ENCODE results near the gene STK39.

The STK39 gene

GRCh38 chr2:168208652-168209051 lies 38.7 kb downstream of the STK39 start:
- DNase-seq (ENCODE audit: low read depth): no peak

- peak; percentile 30 for DNase-seq (ENCODE audit: low read depth)
Measured at GRCh38 chr2:168207851-168208250, 39.5 kb downstream of the STK39 start.

DNA sequence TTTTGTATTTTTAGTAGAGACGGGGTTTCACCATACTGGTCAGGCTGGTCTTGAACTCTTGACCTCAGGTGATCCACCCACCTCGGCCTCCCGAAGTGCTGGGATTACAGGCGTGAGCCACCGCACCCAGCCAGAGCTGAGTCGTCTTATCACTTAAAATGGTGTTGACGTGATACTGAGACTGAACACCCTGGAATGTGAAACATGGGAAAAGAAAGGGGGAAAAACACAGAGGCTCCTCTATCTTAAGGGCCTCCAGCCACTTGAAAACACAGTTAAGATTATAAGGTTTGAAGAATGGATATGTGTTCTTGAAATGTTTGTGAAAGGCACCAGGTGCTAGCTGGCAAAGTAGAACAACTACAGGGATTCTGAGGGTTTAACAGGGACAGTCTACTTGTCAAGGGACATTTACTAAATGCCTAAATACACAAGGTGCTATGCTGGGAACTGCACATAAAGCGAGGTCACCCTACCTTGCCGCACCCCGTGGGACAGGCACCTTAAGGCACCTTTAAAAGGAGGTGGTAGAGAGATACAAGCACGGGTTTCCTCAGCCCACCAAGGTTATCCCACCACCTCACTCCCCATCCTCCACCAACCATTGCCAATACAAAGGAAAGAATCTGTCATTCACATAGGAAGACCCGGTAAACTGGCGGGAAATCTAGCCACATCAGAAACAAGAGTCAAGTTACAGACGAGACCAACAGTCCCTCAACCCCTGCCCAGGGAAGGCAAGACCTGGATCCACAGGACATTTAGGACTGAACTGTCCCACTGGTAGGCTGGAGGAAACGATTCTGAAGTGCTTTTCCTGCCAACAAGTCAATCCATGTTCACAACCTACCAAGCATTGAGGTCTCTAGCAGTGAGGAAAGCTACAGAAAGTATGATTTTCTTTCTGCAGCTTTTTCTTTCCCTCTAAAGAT lies 43.4 kb downstream of the STK39 start:
- DNase-seq (ENCODE audit: low read depth): no peak

- no peak for DNase-seq (ENCODE audit: low read depth)
Measured at GRCh38 chr2:168201584-168202116, 45.7 kb downstream of the STK39 start.

DNA sequence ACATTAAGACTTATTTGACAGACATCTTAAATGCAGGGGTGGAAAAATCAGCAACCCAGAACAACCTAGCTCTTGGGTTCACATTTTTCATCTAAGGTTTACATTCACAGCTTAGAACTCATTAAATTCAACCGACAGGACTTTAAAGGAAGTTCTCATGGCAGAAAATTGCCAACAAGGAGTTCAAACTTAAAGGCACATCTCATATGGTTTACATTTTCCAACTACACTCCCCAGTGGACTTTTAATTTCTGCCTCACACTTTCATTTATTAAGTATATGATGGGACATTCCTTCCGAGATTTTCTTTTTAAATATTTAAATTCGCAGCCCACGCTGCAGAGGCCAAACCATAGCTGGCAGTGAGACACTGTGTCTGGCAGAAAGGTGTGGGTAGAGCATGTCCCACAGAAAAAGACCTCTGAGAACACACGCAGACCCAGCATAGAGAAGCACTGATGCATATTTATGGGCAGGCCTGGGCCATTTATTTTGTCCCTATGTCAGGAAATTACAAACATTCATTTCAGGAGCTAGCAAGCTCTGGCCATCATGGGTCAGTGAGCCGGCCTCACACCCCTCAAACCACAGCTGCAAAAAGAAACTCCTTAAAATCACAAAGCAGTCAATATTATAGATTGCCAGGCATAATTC lies 46.3 kb downstream of the STK39 start:
- DNase-seq (ENCODE audit: low read depth): no peak

- DNase-seq (ENCODE audit: low read depth): no peak
Measured at GRCh38 chr2:168198476-168199207, 48.8 kb downstream of the STK39 start.

DNA sequence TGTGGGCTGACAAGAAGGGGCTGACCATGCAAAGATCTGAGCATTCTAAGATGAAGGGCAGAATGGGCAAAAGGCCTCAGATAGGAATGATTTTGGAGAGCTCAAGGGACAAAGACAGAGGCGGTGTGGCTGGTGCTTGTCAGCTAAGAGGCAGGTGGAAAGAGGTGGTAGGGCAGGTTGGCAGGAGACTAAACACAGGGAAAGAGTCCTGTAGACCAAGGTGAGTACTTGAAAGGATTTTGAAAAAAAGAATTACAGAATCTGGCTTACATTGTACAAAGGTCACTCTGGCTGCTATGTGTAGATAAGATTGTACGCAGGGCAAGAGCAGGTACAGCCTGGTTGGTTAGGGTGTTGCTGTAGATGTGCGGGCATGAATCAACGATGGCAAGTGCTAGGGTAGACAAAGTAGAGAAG lies 50.6 kb downstream of the STK39 start:
- no peak for DNase-seq (ENCODE audit: low read depth)

DNA sequence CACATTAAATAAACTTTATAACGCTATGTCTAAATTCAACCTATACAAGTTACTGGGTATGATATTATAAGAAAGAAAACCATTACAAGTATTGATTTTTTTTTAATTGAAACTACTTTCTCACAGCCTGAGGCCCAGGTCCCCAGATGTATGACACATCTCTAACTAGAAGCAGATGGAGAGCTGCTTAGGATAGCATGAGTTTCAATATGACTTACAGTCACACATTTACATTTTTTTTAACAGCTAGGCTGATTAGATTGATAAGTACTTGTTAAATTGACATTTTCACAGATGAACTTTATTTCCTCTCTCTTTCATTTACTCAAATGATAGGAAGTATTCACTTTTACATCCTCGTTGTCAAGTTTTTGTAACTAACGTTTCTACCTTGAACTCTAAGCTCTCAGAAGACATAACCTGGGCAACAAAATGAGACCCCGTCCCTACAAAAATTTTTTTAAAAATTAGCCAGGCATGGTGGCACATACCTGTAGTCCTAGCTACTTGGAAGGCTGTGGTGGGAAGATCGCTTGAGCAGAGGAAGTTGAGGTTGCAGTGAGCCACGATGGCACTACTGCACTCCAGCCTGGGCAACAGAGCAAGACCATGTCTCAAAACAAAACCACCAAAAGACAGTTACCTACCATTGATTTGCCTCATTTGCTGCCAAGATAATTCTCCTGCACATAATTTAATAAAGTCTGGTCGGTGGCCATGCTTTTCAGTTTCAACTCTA lies 52.4 kb downstream of the STK39 start:
- DNase-seq (ENCODE audit: low read depth): no peak

- DNase-seq (ENCODE audit: low read depth): no peak
Measured at GRCh38 chr2:168192839-168193616, 54.4 kb downstream of the STK39 start.

- no peak for DNase-seq (ENCODE audit: low read depth)
Measured at GRCh38 chr2:168191955-168192785, 55.2 kb downstream of the STK39 start.

DNA sequence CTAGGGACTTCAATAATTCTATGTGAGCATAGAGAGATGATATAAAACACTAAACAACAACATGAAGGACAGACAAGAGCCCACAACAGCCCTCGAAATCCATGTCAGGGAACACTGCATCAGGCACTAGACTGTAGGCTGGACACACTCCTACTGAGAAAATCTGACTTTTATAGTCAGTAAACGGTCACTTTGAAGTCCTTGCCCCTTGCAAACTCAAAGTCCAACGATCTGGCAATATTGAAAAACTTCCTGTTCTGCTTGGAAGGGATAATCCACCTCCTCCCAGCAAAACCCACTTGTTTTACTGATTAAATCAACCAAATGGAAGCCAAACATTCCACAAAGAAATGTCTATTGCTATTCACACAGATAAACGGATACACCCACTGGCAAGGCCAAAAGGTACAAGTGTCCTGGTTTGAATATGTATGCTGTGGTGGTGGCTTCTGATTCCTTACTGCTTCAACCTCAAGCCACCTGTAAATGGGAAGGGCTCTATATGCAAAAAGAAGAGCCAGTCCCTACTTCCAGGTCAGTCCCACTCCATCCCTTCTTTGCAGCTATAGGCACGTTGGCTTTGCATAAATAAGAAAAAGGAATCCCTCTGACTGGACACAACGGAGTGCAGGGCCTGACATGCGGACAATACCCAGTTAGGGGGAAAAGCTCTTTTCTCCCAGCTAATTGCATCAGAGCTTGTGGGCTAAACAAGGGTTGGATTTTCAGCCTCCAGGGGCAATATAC lies 56.6 kb downstream of the STK39 start:
- no peak for DNase-seq (ENCODE audit: low read depth)

DNA sequence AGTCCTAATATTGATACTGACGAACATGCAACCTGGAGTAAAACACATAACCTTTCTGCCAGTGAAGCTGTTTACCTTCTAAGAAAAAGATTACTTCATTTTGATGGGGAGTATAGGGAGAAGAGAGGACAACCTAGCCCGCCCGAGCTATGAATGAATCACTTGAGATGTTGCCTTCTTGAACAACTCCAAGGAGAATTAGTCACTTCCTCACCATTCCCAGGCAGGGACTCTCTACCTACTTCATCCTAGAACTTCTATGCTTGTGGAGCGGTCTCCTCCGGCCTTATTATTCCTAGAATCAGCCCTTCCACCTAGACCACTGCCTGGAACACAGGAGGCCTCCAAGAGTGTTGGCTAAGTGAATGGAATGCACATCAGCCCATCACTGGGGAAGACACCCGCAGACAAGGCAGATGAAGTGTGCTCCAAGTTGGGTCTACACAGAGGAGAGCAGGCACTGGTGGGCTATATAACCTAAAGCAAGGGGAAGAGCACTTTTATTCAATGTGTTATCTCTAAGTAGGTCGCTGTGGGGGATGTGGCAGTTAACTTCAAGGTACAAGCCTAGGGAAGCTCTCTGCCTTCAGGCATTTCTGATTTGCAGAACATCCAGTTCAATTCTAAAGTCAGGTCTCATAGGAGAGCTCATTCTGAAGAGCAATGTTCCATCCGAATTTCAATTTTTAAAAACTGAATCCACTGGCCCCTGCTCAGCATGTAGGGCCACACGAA lies 57.4 kb downstream of the STK39 start:
- peak; percentile 87 for DNase-seq (ENCODE audit: low read depth)

- no peak for DNase-seq (ENCODE audit: low read depth)
Measured at GRCh38 chr2:168188002-168188401, 59.4 kb downstream of the STK39 start.

GRCh38 chr2:168186452-168186851 lies 60.9 kb downstream of the STK39 start:
- DNase-seq (ENCODE audit: low read depth): no peak

GRCh38 chr2:168185583-168186274 lies 61.7 kb downstream of the STK39 start:
- DNase-seq (ENCODE audit: low read depth): no peak

DNA sequence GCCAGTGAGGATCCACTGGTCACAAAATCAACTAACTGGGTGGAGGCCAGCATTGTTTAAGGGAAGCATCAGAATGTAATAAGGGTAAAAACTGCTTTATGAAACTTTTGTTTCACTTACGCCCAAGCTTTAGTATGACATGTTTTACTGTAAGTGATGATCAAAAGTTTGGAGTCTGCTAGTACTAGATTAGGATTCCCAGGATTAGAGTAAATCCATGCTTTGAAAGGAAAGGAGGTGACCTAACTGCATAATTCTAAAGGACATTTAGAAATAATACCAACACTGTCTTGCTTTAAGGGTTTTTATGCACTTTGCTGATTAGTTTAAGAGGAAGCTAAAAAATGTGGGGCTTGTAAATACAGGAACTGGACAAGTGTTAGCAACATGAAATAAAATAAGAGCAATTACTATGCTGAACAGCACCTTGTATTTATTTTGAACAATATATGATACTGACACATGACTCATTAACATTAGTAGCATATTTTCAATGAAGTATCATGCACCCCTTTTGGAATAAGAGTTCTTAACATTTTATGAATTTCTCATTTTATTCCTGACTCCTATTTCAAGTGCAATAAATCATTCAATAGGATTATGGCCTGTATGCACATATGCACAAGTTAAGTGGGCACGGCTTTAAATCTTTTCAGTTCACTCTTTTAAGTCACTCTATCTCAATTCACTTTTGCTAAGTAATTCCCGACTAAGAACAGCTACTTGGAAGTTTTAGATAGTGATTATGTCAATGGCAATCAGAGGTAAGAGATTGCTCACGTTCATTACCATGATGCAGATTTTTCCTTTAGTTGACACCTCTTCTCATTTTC lies 62.5 kb downstream of the STK39 start:
- no peak for DNase-seq (ENCODE audit: low read depth)
